GM15510 (cell line): ENCODE results near the gene KLHDC2.
A peak's percentile ranks its signal among the peaks of the same experiment; 100 is the strongest.

Experiments used
- POLR2A ChIP-seq: IDR thresholded peaks from 3 replicates; pipeline ENCODE4 v1.6.1; 2011; ENCODE audit warnings: borderline replicate concordance; ENCODE audit not compliant: insufficient read length; ENCODE audit errors: extremely low read depth

Gene KLHDC2, protein sequence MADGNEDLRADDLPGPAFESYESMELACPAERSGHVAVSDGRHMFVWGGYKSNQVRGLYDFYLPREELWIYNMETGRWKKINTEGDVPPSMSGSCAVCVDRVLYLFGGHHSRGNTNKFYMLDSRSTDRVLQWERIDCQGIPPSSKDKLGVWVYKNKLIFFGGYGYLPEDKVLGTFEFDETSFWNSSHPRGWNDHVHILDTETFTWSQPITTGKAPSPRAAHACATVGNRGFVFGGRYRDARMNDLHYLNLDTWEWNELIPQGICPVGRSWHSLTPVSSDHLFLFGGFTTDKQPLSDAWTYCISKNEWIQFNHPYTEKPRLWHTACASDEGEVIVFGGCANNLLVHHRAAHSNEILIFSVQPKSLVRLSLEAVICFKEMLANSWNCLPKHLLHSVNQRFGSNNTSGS

DNA sequence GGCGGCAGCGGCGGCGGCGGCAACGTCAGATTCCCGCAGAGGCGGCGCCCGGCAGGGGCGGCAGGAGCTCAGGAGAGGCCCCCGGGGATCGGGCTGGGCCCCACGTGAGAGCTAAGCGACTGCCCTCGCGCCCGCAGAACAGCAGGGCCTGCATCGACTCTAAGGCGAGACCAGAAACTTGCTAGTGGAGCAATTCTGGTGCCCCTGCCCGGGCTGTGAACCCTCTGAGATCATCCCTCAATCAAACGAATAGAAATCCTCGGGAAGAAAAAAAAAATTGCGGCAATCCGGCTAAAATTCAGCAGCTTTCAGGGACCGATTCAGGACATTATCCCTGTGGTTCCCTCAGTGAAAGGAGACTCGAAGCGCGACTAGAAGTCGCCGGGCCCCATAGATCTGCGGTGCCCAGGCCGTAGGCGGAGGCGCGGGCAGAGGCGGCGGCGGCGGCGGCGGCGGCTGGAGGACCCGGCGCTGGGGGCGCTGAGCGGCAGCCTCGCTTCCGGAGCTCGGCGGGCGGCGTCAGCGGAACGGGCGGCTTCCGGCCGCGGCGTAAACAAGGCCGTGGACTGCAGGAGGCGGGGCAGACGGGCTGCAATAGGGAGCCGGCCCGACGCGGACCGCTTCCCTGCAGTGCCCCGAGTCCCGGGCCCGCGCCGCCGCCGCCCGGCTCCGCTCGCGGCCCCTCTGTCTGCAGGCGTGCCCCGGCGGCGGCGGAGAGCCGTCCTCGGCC, at the start of gene KLHDC2:
TSS of gene KLHDC2 (plus strand) at position 583 of the 730 bp plus-strand sequence. CDS start 316 bp downstream, outside the sequence.
- TF ChIP-seq POLR2A, result peak; percentile 72

DNA sequence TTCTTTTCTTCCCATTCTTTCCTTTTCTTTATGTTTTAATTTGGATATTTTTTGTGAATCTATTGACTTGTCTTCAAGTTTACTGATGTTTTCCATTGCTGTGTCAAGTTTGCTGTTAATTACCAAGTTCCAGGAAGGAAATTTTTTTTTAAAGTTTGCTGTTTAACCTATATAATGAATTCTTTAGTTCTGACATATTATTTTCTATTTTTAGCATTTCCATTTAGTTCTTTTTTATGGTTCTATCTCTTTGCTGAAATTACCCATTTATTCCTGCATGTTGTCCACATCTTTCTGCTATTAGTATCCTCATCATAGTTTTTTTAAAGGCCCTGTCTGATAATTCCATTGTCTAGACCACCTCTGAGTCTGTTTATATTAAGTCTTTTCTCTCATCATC, 47.2 kb upstream of the KLHDC2 start:
- no peak for TF ChIP-seq POLR2A

DNA sequence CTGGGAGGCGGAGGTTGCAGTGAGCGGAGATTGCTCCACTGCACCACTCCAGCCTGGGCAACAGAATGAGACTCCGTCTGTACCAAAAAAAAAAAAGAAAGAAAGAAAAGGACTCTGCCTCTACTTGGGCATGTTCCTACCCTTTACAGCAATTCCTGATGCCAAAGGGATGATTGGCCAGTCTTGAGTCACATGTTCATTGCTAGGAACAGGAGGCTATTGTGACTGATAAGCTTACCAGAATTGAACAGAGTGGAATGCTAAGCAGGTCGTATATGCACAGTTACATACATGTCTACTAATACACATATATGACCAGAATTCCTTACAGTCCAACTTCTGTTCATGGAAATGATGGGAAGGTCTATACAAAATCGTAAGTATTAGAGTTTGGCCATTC, 40.8 kb upstream of the KLHDC2 start:
- no peak for TF ChIP-seq POLR2A

DNA sequence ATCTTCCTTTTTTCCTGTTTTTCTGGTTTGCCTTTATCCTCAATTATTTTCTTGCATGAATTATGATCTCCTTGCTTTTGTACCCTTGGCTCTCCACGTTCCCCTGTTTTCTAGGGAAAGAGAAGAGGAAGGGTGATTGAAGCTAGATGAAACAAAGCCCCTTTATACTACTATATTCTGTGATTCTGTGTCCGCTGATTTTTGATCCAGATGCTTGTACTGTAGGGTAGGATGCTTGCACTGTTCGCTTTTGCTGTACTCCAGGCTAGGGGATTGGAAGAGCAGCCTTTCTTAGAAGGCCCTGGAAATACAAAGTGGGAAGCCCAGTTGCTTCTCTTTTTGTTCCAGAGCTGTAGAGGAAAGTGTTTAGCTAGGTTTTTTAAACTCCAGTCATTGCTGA, 35.1 kb upstream of the KLHDC2 start:
- TF ChIP-seq POLR2A, result no peak

DNA sequence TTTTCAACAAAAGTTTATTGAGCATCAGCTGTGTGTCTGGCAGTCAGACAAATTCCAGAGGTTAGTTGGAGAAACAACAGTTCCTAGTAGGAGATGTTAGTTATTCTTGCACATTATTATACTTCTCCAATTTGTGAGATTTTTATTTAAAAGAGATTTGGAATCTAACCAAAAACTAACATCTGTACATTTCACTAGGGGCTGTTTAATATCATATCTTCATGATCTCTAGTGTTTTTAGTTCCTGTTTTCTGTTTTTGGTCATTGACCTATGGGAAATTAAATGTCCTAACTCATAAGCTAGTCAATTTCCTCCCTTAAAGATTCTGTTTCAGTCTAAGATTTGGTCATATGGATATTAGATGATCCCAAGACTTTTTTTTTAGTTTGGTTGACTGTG, 34.1 kb upstream of the KLHDC2 start:
- no peak for TF ChIP-seq POLR2A

DNA sequence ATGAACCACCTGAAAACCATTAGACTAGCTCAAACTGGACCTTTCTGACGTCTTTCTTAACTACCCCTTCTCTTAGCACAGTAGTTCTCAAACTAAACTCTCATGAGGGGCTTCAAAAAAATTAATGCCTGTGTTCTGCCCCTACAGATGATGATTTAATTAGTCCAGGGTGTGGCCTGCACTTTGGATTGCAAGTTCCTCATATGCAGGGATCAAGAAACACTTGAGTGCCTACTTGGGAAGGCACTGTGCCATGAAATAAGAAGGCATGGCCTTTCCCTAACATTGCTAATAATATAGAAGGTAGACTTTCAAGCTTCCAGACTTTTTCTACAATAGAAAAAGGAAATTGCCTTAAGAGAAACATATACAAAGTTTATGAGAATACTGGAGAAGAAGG, 22.8 kb upstream of the KLHDC2 start:
- no peak for TF ChIP-seq POLR2A

DNA sequence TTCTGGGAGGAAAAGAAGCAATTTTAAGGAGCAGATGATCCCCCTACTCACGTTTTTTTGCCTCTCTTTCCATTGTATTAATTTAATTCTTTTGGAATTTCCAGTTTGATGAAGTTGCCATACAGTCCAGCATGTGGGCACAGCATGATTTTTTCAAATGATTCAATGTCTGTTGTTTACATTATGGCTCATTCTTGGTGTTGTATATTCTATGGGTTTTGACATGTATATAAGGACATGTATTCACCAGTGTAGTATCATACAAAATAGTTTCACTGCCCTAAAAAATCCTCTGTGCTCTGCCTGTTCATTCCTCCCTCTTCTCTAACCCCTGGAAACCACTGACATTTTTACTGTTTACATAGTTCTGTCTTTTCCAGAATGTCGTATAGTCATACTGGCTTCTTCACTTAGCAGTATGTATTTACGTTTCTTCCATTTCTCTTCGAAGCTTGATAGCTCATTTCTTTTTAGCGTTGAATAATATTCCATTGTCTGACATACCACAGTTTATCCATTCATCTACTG, 13.3 kb upstream of the KLHDC2 start:
- no peak for TF ChIP-seq POLR2A

DNA sequence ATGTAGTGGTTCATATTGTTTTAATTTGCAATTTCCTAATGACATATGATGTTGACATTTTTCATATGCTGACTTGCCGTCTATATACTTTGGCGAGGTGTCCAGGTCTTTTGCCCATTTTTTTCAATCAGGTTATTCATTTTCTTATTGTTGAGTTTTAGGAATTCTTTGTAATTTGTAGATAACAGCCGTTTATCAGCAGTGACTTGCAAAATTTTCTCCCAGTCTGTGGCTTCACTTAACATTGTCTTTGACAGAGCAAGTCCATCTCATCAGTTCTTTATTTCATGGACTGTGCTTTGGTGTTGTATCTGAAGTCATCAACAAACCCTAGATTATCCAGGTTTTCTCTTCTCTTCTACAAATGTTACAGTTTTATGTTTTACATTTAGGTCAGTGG, 12.6 kb upstream of the KLHDC2 start:
- no peak for TF ChIP-seq POLR2A

DNA sequence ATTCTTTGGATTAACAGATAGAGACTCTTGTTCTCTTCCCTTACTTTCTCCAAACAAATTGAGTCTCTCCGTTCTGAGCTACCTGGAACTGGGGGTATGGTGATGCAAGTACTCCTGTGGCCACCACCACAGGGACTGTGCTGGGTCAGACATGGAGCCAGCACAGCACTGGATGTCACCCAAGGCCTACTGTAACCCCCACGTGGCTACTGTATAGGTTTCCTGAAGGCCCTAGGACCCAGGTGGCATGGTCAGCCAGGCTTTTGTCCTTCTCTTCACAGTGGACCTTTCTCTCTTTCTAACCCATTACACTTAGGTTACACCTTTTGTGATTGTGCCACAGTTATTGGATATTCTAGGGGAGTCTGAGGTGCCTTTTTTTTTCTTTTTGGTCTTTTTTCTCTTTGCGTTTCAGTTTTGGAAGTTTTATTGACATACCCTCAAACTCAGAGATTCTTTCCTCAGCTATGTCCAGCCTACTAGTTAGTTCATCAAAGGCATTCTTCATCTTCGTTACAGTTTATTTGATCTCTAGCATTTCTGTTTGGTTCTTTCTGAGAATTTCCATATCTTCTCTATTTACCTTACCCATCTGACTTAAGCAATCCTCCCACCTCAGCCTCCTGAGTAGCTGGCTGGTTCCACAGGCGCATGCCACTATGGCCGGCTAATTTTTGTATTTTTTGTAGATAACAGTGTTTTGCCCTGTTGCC, 6.0 kb upstream of the KLHDC2 start:
- no peak for TF ChIP-seq POLR2A

DNA sequence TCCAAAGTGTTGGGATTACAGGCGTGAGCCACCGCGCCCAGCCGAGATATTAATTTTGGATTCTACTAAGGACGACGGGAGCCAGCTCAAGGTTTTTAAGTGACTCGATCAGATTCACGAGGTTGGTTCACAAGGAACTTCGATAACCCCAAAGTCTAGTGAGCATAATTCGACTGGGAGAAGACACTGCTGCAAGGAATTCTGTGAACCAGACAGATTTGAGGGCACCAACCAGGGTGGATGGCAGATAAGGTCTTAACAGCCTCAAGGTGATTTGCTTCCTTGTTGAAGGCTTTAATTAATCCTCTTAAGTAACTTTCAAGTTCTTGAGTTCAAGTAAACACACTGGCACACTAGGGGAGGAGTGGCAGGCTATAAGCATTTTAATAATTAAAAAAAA, 1.1 kb upstream of the KLHDC2 start:
- no peak for TF ChIP-seq POLR2A

DNA sequence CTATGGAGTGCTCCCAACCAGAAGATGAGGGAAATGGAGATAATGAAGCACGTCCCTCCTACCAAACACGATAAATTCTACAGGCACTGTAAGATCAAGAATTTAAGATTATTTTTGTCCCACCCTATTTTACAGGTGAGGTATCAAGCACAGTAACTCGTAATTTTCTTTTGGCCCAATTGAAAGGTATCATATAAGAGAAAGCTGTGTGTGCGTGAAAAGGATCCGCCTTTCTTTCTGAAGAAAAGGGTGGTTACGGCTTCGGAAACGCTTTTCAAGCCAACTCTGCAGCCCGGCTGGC, 733 bp upstream of the KLHDC2 start:
- TF ChIP-seq POLR2A, result no peak

DNA sequence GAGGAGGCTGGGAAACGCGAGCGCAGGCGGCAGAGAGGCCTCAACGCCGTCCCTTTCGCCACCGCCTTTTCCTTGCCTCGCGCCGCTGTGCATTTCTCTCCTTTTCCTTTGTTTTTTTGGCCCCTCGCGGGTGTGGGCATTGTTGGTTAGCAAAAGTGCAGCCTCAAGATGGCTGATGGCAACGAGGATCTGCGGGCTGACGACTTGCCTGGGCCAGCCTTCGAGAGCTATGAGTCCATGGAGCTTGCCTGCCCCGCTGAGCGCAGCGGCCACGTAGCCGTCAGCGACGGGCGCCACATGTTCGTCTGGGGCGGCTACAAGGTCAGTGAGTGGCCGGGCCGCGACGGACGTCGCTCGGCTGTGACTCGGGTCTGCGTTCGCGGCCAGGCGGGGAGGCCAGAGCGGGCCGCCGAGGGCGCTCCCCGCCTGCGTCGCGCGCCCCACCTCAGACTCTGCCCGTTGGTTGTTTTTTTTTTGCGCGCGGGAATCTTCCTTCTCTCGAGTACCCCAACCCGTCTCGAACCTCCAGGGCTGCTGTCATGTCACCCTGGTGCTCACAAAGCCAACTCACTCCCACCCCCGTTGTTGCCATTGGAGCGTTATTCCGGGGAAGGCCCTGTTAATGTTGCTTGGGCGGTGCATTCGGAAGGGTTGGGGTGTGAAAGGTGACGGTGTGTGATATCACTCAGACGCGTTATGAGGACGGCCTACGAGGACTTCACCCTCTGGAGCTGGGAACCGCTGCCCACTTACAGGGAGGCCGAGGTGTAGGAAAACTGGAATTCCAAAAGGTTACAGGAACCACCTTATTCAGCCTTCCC, 558 bp downstream of the KLHDC2 start:
- no peak for TF ChIP-seq POLR2A

DNA sequence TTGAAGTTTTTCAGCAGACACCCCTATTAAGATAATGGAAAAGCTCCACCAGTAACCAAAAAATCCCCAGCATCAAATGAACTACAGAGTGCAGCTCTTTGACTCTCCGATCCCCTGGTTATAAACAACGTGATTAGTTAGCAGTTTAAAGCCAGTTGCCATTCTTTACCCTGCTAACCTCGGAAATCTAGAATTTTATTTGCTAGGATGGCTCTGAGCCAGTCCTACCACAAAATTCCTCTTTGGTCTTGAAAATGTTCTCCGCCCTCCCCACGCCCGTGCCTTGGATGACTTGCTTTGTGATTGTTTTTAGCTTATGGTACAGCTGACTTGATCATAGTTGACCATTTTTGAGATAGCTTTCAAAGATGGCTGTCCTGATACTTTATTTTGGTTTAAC, 1.2 kb downstream of the KLHDC2 start:
- no peak for TF ChIP-seq POLR2A

DNA sequence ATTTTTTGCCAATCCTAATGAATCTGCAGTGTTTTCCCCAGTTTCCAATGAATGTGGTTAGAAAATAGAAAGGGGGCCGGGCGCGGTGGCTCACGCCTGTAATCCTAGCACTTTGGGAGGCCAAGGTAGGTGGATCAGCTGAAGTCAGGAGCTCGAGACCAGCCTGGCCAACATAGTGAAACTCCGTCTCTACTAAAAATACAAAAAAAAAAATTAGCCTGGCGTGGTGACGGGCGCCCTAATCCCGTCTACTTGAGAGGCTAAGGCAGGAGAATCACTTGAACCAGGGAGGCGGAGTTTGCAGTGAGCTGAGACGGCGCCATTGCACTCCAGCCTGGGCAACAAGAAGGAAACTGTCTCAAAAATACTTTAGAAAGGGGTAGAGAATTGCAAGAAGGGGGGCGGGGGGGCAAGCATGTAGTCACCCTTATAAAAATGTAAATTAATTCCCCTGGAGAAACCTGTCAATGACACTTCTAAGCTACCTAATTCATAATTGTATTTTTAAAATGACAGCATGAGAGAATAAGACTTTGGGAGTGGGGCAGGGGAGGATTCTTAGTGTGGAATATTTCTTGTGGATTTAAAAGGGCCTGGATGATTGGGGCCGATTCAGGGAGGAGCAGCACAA, 1.7 kb downstream of the KLHDC2 start:
- TF ChIP-seq POLR2A, result no peak
